Activated CD4-positive, alpha-beta memory T cell treated with anti-CD3 and anti-CD28 coated beads for 36 hours (primary cell): ENCODE data around the gene GNAI3. TPM values are rescaled to one million over a fixed set of nuclear protein-coding genes. Genes with fewer than 3 reads are reported as not detected.

ENCODE experiments used
- CTCF ChIA-PET: fragments of 350-600 bp; sonication (Branson Sonifier 250); formaldehyde crosslinking; loops from one replicate; lab custom pipeline; 2021; ENCODE audit warnings: antibody characterized with exemption, inconsistent platforms; lab: Charles Lee
- POLR2A ChIA-PET: fragments of 350-600 bp; sonication (Branson Sonifier 250); formaldehyde crosslinking; loops from one replicate; lab custom pipeline; 2021; ENCODE audit warnings: antibody characterized with exemption; lab: Charles Lee
- DNase-seq: peaks from one replicate; pipeline ENCODE4 v3.0.0-alpha.2; 2020
- H3K27ac Mint-ChIP-seq: one replicate; pipeline ENCODE4 v1.8.0; 2021; ENCODE audit warnings: mixed read lengths
- H3K27me3 Mint-ChIP-seq: one replicate; pipeline ENCODE4 v1.8.0; 2021; ENCODE audit warnings: mixed read lengths
- H3K36me3 Mint-ChIP-seq: one replicate; pipeline ENCODE4 v1.8.0; 2021; ENCODE audit warnings: mixed read lengths
- H3K4me1 Mint-ChIP-seq: one replicate; pipeline ENCODE4 v1.8.0; 2021; ENCODE audit warnings: low read depth, mixed read lengths
- H3K4me3 Mint-ChIP-seq: one replicate; pipeline ENCODE4 v1.8.0; 2021; ENCODE audit warnings: mild to moderate bottlenecking, mixed read lengths
- H3K9me3 Mint-ChIP-seq: one replicate; pipeline ENCODE4 v1.8.0; 2021; ENCODE audit warnings: mixed read lengths
- intact Hi-C: fragments of 100-400 bp; cut with micrococcal nuclease; formaldehyde crosslinking; loops from one replicate; pipeline ENCODE4 v1.15.1; 2023
- total RNA-seq, 2 experiments: library from RNA; stranded (reverse); gene quantifications; one replicate each; pipeline ENCODE4 v1.2.3, GENCODE V29; 2021

The GNAI3 gene
- total RNA-seq, 2 experiments from 2014 or later = 9.2 to 9.9 TPM

GRCh38 chr1:109632671-109633346 lies 84.4 kb downstream of the GNAI3 start:
- H3K27me3 Mint-ChIP-seq = no peaks in the 10 kb centered on the region
- ChIA-PET POLR2A (no interaction called here), CTCF (interaction anchor here (0.5 to 7.6 kb wide), 4 partner anchors 11 to 87 kb away, joined by 3 to 101 read pairs (median 3); partner anchors contain the start of gene AMPD2)
- H3K9me3 Mint-ChIP-seq = no peaks in the 10 kb centered on the region
- H3K4me1 Mint-ChIP-seq = peaks cover 15% of the 10 kb centered on the region
- intact Hi-C loops = no loop called here
- peaks cover 18% of the 10 kb centered on the region for H3K36me3 Mint-ChIP-seq
- no peak overlapping the region for H3K27ac Mint-ChIP-seq
- H3K4me3 Mint-ChIP-seq = no peak overlapping the region
- no peak for DNase-seq

GRCh38 chr1:109634292-109634691 lies 85.9 kb downstream of the GNAI3 start:
- Mint-ChIP-seq H3K4me1 (peaks cover 15% of the 10 kb centered on the region), H3K36me3 (peaks cover 12% of the 10 kb centered on the region), H3K27ac (no peak overlapping the region), H3K9me3 (no peaks in the 10 kb centered on the region), H3K27me3 (no peaks in the 10 kb centered on the region), H3K4me3 (no peak overlapping the region)
- CTCF ChIA-PET = interaction anchor here (1.0 to 10.9 kb wide), 3 partner anchors 9 to 351 kb away, joined by 3 to 123 read pairs (median 6); partner anchors contain the start of gene AHCYL1
- DNase-seq = peak; percentile 38
- POLR2A ChIA-PET = interaction anchor here (1.2 kb wide), 1 partner anchor 86 kb away, joined by 5 read pairs; the partner anchor contains the start of gene GNAI3
- intact Hi-C loops = no loop called here

GRCh38 chr1:109634771-109635750 lies 86.6 kb downstream of the GNAI3 start:
- Mint-ChIP-seq H3K27ac (no peak overlapping the region), H3K27me3 (no peaks in the 10 kb centered on the region), H3K4me3 (no peak overlapping the region), H3K36me3 (peaks cover 7% of the 10 kb centered on the region), H3K9me3 (no peaks in the 10 kb centered on the region), H3K4me1 (peaks cover 16% of the 10 kb centered on the region)
- CTCF ChIA-PET = interaction anchor here (0.9 to 10.9 kb wide), 5 partner anchors 9 to 350 kb away, joined by 3 to 130 read pairs (median 6); partner anchors contain the start of genes AHCYL1 and GSTM4
- peak; percentile 50 for DNase-seq
- intact Hi-C loops = loop anchor here (1.0 kb wide), 1 partner anchor 18 kb away; no protein-coding TSS in a partner anchor
- POLR2A ChIA-PET = interaction anchor here (1.2 kb wide), 1 partner anchor 87 kb away, joined by 5 read pairs; the partner anchor contains the start of gene GNAI3

GRCh38 chr1:109635862-109636200 lies 87.4 kb downstream of the GNAI3 start:
- H3K27me3 Mint-ChIP-seq = no peaks in the 10 kb centered on the region
- H3K4me1 Mint-ChIP-seq = peaks cover 18% of the 10 kb centered on the region
- no peaks in the 10 kb centered on the region for H3K9me3 Mint-ChIP-seq
- peaks cover 6% of the 10 kb centered on the region for H3K36me3 Mint-ChIP-seq
- no peak overlapping the region for H3K4me3 Mint-ChIP-seq
- no peak for DNase-seq
- POLR2A ChIA-PET = no interaction called here
- intact Hi-C loops = loop anchor here (1.0 kb wide), 1 partner anchor 19 kb away; no protein-coding TSS in a partner anchor
- CTCF ChIA-PET = interaction anchor here (0.9 to 10.9 kb wide), 5 partner anchors 10 to 349 kb away, joined by 3 to 242 read pairs (median 123); partner anchors contain the start of genes AHCYL1 and GSTM4
- no peak overlapping the region for H3K27ac Mint-ChIP-seq

GRCh38 chr1:109636201-109636952 lies 88.0 kb downstream of the GNAI3 start:
- H3K4me1 Mint-ChIP-seq = peaks cover 18% of the 10 kb centered on the region
- peaks cover 4% of the 10 kb centered on the region for H3K36me3 Mint-ChIP-seq
- POLR2A ChIA-PET = no interaction called here
- no peak overlapping the region for H3K27ac Mint-ChIP-seq
- H3K27me3 Mint-ChIP-seq = no peaks in the 10 kb centered on the region
- intact Hi-C loops = no loop called here
- CTCF ChIA-PET = interaction anchor here (0.9 to 10.9 kb wide), 7 partner anchors 6 to 375 kb away, joined by 4 to 242 read pairs (median 61); partner anchors contain the start of gene AHCYL1
- H3K9me3 Mint-ChIP-seq = no peaks in the 10 kb centered on the region
- DNase-seq = no peak
- no peak overlapping the region for H3K4me3 Mint-ChIP-seq

GRCh38 chr1:109637446-109637845 lies 89.0 kb downstream of the GNAI3 start:
- intact Hi-C loops = no loop called here
- no peak for DNase-seq
- ChIA-PET CTCF (interaction anchor here (0.9 to 10.9 kb wide), 7 partner anchors 7 to 347 kb away, joined by 3 to 242 read pairs (median 61); partner anchors contain the start of gene AHCYL1), POLR2A (no interaction called here)
- peaks cover 18% of the 10 kb centered on the region for H3K4me1 Mint-ChIP-seq
- H3K9me3 Mint-ChIP-seq = no peaks in the 10 kb centered on the region
- no peak overlapping the region for H3K4me3 Mint-ChIP-seq
- H3K27me3 Mint-ChIP-seq = no peaks in the 10 kb centered on the region
- H3K27ac Mint-ChIP-seq = no peak overlapping the region
- no peaks in the 10 kb centered on the region for H3K36me3 Mint-ChIP-seq

- H3K36me3 Mint-ChIP-seq = no peaks in the 10 kb centered on the region
- no peak overlapping the region for H3K27ac Mint-ChIP-seq
- intact Hi-C loops = no loop called here
- CTCF ChIA-PET = interaction anchor here (0.6 to 10.9 kb wide), 46 partner anchors 9 to 821 kb away, joined by 3 to 242 read pairs (median 10); partner anchors contain the start of genes AHCYL1, AMPD2, EPS8L3 and GNAI3
- no peak for DNase-seq
- peaks cover 16% of the 10 kb centered on the region for H3K4me1 Mint-ChIP-seq
- POLR2A ChIA-PET = interaction anchor here (1.3 to 1.8 kb wide), 2 partner anchors 9 to 91 kb away, joined by 3 to 10 read pairs; partner anchors contain the start of gene GNAI3
- no peak overlapping the region for H3K4me3 Mint-ChIP-seq
- no peaks in the 10 kb centered on the region for H3K27me3 Mint-ChIP-seq
- H3K9me3 Mint-ChIP-seq = no peaks in the 10 kb centered on the region
Observed at GRCh38 chr1:109639063-109639840, 90.8 kb downstream of the GNAI3 start.

GRCh38 chr1:109639841-109640184 lies 91.4 kb downstream of the GNAI3 start:
- DNase-seq = no peak
- Mint-ChIP-seq H3K36me3 (no peaks in the 10 kb centered on the region), H3K9me3 (no peaks in the 10 kb centered on the region), H3K27ac (no peak overlapping the region), H3K4me3 (no peak overlapping the region), H3K27me3 (no peaks in the 10 kb centered on the region), H3K4me1 (peaks cover 11% of the 10 kb centered on the region)
- intact Hi-C loops = loop anchor here (1.0 kb wide), 1 partner anchor 94 kb away; no protein-coding TSS in a partner anchor
- ChIA-PET POLR2A (interaction anchor here (1.2 to 1.8 kb wide), 3 partner anchors 10 to 93 kb away, joined by 3 to 10 read pairs (median 6); partner anchors contain the start of gene GNAI3), CTCF (interaction anchor here (0.5 to 10.9 kb wide), 77 partner anchors 10 to 1524 kb away, joined by 3 to 242 read pairs (median 4); partner anchors contain the start of genes AHCYL1, AMIGO1, AMPD2 and EPS8L3)

- Mint-ChIP-seq H3K27ac (no peak overlapping the region), H3K27me3 (no peaks in the 10 kb centered on the region), H3K36me3 (no peaks in the 10 kb centered on the region), H3K4me1 (peaks cover 5% of the 10 kb centered on the region), H3K4me3 (no peak overlapping the region), H3K9me3 (no peaks in the 10 kb centered on the region)
- DNase-seq = peak; percentile 93
- intact Hi-C loops = loop anchor here (1.0 kb wide), 1 partner anchor 94 kb away; no protein-coding TSS in a partner anchor
- CTCF ChIA-PET = interaction anchor here (0.5 to 10.9 kb wide), 79 partner anchors 10 to 1524 kb away, joined by 3 to 242 read pairs (median 4); partner anchors contain the start of genes AHCYL1, AMIGO1, AMPD2 and EPS8L3
- POLR2A ChIA-PET = interaction anchor here (1.2 to 1.8 kb wide), 3 partner anchors 11 to 94 kb away, joined by 3 to 10 read pairs (median 6); partner anchors contain the start of gene GNAI3
Observed at GRCh38 chr1:109640285-109640865, 92.0 kb downstream of the GNAI3 start.
